ENCODE results near the gene PTPRR.

GRCh38 chr12:70608184-70608583 lies 312.4 kb downstream of the PTPRR start:
- TF ChIP-seq CTCF (IDR thresholded peaks at IDR 0.05; ENCODE audit: insufficient read depth, low read length, poor library complexity, severe bottlenecking) = no peak
- no peak for TF ChIP-seq EZH2phosphoT487 (conservative IDR thresholded peaks at IDR 0.05; ENCODE audit: low read length)

Data from SU-DHL-6 (cell line).